Middle frontal gyrus (tissue), 1 donor: ENCODE results near the gene TMEM151B.
A peak's percentile ranks its signal among the peaks of the same experiment; 100 is the strongest.

Experiments
- DNase-seq: peaks from one replicate; pipeline ENCODE4 v3.0.0-alpha.2; 2015; ENCODE audit warnings: low spot score; ENCODE audit errors: extremely low spot score

Gene TMEM151B

GRCh38 chr6:44250718-44251123 is 19.5 kb upstream of the TMEM151B start:
- DNase-seq = no peak

GRCh38 chr6:44251576-44252524 is 18.4 kb upstream of the TMEM151B start:
- DNase-seq = no peak

GRCh38 chr6:44253307-44254101 is 16.7 kb upstream of the TMEM151B start:
- no peak for DNase-seq

- DNase-seq = no peak
Measured at GRCh38 chr6:44254191-44255104, 15.8 kb upstream of the TMEM151B start.

GRCh38 chr6:44255105-44255808 is 15.0 kb upstream of the TMEM151B start:
- no peak for DNase-seq

GRCh38 chr6:44255871-44256774 is 14.1 kb upstream of the TMEM151B start:
- DNase-seq = no peak

GRCh38 chr6:44256775-44257024 is 13.6 kb upstream of the TMEM151B start:
- no peak for DNase-seq

- DNase-seq = peak; percentile 65
Measured at GRCh38 chr6:44257025-44257752, 13.1 kb upstream of the TMEM151B start, which contains the start of gene SLC35B2. TSS of gene SLC35B2 (minus strand) at chr6:44257528. CDS start at chr6:44257410, 118 bp downstream.

GRCh38 chr6:44257753-44258324 is 12.4 kb upstream of the TMEM151B start:
- DNase-seq = no peak

GRCh38 chr6:44258325-44258863 is 11.9 kb upstream of the TMEM151B start:
- DNase-seq = no peak

- DNase-seq = no peak
Measured at GRCh38 chr6:44258921-44259320, 11.3 kb upstream of the TMEM151B start.

- DNase-seq = no peak
Measured at GRCh38 chr6:44260011-44260410, 10.2 kb upstream of the TMEM151B start.

GRCh38 chr6:44260451-44261297 is 9.6 kb upstream of the TMEM151B start:
- DNase-seq = no peak

- no peak for DNase-seq
Measured at GRCh38 chr6:44261581-44261980, 8.7 kb upstream of the TMEM151B start.

- no peak for DNase-seq
Measured at GRCh38 chr6:44262467-44263353, 7.5 kb upstream of the TMEM151B start.

GRCh38 chr6:44263354-44264100 is 6.7 kb upstream of the TMEM151B start:
- no peak for DNase-seq
